HTERT RPE-1 (cell line): Measurements from ENCODE around the gene MSI2.

Source experiments
- in situ Hi-C: fragments of 300-500 bp; cut with MboI; formaldehyde crosslinking; loops from 4 replicates; pipeline ENCODE4 v1.14.3; 2020; ENCODE audit warnings: low sequenced_read_pairs

The MSI2 gene

DNA sequence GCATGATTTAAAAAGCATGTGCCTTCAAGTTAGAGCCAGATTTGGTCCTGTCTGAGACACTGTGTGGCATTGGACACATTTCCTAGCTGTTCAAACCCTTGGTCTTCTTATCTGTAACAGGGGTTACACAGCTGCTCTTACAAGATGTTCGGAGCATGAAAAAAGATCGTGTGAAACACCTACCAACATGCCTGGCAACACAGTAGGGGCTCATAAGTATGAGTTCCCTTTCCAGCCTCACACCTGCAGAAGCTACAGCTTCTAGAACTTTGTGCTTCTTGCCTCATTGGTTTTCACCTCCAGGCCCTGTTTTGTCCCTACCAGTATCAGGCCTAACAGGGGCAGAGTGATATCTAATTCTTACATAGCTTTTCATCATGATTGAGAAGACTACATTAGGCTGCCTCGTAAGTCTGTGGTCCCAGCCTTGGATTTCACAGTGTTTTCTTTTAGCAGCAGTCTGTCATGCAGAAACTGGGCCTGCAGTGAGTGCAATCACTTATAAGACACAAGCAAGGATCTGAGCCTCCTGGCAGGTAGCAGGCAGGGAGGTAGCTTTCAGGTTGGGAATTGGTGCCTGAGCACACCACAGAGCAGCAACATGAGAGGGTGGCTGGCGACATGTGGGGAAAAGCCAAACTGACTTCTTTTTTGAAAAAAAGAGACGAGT lies 410.0 kb downstream of the MSI2 start:
- in situ Hi-C loops: no loop called here

DNA sequence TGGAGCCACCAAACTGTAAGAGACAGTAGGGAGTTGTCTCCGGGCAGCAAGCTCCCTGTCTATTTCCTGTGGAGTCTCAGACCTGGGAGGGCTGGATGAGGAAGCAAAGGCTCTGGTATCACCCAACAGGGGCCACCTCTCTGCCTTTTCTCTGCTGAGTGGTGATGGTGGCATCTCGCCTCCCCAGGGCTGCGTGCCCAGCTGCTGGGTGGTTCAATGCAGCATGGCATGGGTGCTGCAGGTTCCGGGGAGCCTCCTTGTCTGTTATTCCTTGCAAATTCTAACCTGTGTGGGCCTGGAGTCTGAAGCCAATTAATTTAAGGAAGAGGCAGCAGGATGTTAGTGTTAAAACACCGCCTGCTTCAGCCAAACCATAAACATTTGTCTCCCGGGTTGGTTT lies 410.6 kb downstream of the MSI2 start:
- in situ Hi-C loops: no loop called here

DNA sequence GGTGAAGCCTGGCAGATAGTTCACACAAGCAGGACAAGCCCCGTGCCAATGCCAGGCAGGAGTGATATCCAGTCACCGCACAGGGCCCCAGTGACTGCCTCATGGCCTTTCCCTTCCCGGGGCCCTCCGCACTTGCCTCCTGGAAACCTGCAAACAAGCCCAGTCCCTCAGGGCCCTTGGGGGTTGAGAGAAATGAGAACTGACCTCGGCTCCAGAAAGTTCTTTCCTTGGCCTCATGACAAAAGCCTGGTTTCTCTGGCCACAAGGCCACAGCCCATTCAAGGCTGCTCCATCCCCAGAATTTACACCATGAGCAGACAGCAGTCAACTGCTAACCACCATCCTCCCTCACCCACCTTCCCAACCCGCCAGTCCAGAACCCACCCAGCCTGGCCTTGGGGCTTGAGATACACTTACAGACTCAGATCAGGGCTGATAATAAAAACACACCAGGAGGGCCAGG lies 411.2 kb downstream of the MSI2 start:
- in situ Hi-C loops: no loop called here

DNA sequence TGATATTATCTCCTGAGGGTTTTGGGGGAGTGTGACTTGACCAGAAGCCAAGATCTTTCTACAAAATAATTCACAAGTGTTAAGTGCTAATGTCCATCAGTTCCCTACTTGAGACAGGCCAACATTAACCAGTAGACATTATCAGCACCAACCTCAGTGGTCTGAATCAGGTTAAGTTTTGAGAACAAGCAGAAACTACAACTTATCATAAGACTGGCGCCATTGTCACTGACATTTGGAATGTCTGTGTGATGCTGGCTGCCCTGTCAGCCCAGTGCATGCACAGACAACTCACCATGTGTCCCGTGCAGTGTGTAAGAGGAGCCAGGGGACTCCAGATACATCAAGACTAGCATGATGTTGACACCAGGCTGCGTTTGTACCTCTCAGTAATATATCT lies 412.0 kb downstream of the MSI2 start:
- in situ Hi-C loops: no loop called here

DNA sequence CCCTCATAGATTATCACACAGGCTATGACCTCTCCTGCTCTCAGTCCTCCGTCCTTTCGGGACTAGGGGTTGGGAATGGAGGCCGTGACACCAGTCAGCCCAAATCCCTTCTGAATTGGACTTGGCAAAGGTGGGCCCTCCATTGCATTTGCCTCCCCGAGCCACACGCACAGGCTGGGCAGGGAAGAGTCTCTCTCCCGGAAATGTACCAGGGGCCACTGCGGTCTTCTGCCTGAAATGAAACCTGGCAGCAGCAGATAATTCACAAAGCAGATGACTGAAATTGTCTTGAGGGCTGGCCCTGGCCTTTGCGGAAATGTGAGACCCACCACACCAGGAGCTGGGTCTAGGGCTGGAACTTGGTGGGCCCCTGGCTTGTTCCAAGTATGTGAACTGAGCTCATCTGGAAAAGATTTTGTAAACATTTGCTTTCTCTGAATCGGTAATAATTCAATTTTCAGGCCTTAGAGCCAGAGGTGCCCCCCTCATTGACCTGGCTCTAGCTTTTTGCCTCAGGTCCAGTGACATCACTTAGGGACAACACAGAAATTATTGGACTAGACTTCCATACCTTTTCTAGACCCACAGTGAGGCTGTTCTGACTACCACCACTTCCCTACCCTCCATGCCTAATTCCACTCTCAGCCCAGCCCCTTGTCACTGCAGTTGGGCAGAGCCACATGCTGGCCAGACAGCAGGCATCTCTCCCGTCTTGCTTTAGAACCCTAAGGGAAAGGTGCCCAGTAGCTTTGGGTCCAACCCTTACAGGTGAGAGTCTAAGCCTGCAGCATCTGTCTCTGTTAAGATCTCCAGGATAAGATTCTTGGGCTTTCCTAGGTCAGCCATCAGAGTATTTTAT lies 413.6 kb downstream of the MSI2 start:
- in situ Hi-C loops: no loop called here

DNA sequence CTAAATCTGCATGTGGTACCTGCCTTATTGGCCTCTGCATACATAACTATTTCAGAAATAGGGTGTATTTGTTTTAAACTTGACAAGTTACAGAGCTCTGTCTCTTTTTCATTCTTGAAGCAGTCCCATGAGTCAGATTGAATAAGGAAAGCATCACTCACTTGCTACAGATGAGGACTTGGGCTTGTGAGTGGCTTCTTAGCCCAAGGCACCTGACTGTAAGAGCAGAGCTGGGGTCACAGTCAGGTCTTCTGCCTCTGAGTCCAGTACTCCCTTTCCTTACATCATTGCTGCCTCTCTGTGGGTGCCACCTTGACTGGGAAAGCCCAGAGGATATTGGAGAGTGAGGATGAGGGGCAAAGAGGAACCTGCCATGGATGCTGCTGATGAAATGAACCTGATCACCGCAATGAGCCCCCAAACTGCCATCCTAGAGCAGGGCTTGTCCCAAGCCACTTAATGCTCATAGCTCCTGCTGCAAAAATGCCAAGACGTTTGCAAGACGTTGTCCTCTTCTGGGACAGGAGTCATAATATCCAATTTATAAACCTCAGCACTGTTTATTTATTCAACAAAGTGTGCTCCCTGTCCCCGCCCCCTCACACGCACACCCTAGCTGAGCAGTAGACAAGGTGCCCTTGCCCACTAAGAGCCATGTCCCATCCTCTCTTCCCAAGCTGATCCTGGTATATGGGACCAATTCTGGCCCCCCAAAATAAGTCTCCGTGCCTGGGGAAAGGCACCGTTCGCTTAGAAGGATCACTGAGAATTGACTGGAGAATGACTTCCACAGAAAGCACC lies 414.6 kb downstream of the MSI2 start:
- in situ Hi-C loops: no loop called here

DNA sequence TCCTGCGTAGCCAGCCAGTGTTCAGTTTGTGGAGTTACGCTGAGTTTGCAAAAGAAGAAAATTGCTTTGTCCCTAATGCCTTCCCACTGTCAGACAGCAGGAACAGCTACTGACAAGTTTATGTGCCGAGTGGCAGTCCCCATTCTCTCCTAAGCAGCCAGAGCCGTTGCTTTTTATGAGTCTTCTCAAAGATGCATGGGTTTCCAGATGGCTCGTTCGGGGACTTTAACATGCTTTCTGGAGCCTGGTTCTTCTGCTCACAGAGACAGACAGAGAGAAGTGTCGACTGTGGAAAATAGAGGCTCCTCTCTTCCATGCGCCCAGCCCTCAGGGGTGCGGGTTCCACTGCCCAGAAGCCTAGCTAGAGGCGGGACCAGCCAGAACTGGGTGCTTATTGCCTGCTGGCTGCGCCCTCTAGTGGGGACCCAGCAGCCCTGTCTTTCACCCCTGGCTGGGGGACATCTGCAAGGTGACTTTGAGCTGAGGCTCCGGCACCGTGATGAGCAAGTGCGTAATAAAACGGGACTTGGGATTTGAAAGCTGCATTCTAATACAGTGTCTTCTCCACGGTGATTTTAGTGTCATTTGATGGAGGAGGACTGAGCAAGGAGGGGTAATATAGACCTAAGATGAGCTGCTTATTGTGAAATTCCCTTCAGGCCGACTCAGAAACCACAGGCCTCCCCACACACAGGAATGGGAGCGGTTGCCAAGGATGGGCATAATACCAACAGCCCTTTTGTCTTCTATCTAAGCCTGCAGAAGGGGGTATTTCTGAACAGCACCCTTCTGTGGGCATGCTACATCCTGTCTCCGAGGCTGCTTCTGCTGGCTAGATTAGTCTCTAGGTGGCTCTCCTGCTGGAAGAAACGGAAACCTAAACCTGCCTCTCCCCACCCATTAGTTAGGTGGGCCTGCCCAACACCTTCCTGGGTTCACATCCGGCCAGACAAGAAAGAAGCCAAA lies 415.6 kb downstream of the MSI2 start:
- in situ Hi-C loops: no loop called here

DNA sequence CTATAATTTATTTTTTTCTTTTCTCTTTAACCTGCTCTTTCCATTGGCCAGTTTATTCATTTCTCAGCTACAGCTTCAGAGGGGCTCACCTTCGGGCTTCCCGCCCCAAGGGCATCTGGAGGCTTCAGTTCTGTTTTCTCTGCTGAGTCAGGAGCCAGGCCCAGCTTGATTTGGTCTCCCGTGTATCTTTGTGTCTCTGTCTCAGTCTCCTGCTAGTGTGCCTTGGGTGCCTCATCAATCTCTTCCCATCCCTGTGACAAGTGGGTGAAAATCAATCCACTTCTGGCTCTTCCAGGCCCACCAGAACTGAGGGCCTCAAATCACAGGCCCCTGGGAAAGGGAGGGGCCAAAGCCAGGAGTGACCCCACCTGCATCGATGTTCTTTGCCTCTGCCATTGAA lies 416.6 kb downstream of the MSI2 start:
- in situ Hi-C loops: no loop called here

DNA sequence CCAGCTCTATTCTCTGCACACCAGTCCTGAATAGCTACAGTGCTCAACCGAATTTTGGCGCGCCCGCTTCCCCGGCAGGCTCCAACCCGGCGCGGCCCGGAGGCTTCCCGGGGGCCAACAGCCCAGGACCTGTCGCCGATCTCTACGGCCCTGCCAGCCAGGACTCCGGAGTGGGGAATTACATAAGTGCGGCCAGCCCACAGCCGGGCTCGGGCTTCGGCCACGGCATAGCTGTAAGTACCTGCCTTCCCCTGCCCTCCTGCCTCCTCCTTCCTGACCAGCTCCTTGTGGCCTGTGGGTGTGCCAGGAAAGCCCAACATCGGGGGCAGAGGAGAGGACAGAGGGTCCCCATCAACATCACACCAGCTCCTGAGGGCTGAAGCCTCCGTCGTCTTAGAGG lies 418.6 kb downstream of the MSI2 start:
- in situ Hi-C loops: no loop called here

DNA sequence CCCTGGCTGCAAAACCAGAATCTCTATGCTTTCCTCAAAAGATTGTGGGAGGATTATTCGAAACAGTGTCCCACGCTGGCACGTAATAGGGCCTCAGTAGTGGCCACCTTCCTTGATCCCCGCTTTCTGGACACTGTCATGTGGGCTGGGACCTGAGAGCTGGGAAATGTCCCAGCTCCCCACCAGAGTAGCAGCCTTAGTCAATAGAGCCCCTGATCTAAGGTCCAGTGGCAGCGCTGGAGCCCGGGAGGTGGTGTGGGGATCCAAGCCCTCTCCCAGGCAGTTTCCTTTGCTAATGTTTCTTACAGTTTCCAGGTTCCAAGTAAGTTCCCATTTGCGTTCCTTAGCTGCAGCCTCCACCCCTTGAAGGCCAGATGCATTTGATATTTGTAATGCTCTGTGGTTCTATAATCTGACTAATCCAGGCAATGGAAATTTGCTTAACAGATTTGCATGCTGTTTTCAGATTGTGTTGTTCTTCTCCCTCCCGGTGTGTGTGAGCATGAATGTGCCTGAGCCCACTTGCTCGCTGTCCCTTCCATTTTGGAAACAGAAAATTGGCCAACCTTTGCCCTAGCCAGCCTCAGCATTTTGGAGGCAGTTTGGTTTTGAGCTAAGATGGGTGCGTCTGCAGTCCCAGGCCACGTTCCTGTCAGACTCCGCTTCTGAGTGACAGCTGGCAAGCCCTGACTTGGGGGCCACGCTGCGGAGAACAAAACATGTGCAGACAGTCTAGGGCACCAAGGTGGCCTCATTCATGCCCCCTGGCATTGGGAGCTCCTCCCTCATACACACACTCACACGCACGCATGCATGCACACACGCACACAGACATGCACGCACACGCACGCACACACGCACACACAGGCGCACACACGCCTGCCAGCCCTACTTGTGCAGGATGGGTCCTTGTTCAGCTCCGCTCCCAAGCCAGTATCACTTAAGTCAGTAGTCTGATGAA lies 419.4 kb downstream of the MSI2 start:
- in situ Hi-C loops: no loop called here

DNA sequence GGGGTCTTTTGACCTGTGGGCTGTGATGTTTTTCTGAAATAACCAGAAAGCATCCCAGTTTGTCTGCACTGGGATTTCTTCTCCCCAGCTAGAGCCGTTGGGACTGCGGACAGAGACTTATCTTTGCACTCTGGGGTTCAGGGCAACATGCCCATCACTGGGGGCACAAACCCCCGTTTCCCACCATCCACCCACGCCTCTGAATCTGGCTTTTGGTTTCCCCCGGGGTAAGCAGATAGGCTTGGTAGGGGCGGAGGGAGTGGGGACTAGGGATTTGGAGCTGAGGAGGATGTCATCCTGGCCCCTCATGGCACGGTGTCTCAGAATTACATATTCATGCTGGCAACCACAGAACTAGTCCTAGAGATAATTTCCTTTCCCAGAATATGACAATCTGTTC lies 420.2 kb downstream of the MSI2 start:
- in situ Hi-C loops: no loop called here

DNA sequence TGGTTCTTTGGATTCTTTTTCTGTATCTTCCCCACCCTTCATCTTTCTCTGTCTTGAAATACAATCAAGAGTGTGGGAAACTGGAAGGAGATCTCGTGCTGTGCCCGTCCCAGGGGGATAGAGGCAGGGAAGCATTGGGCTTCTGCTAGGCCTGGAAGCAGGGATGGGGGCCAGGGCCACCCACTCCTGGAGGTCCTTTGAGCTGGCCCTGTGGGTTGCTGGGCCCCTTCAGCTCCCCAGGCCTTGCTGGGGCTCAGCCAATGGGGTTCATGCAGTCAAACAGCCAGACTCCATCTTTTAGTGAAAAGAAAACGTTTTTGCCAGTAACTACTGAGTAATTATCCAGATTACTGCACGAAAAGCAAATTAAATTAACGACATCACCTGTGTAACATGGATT lies 421.0 kb downstream of the MSI2 start:
- in situ Hi-C loops: no loop called here

DNA sequence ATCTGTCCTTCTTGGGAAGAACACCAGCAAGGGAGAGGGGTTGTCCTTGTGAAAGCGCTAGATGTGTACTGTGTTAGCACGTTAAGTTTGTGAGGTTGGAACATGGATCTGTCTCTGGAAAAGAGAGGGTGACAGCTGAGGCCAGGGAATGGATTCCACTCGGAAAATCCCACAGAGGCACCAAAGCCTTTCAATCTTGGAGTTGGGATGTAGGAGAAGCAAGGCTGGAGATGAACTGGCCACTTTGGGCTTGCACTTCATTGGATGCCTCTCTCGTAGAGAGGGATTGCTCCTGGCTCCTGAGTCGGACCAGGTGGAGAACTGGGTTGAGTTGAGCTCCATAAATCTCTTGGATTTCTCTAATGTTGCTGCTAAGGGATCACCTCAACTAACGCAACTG lies 421.5 kb downstream of the MSI2 start:
- in situ Hi-C loops: no loop called here

DNA sequence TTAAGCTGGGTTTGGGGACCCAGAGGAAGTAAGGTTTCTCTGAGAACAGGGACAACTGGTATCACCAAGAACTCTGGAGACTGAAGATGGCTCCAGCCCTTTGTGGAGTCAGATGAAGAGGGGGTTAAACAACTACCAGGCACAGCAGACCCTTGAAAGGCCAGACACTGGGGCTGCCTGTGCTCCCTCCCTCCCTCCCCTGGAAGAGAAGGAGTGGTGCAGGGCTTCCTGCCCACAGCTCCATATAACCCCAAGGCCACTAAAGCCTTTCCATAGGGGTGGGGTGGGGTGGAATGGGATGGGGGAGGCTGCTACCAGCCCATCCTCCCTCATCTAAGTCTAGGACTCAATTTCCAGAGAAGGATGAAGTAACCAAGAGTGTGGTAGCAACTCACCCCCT lies 422.1 kb downstream of the MSI2 start:
- in situ Hi-C loops: no loop called here

DNA sequence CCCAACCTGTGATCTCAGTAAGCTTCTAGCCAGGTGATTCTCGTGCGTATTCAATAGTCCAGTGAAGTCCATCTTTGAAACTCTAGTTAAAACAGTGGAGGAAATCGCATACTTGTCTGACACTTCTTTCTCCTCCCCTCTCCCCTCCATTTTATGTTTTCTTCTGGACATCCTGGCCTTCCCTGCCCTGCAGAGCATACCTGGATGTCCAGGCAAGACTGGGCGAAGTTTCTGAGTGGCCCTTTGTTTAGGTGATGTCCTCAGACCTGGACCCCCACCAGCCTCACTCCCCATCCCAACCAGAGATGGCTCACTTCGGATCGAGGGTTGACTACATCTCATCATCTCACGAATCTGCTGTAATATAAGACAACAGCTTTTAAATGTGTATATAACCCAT lies 423.0 kb downstream of the MSI2 start:
- in situ Hi-C loops: no loop called here

DNA sequence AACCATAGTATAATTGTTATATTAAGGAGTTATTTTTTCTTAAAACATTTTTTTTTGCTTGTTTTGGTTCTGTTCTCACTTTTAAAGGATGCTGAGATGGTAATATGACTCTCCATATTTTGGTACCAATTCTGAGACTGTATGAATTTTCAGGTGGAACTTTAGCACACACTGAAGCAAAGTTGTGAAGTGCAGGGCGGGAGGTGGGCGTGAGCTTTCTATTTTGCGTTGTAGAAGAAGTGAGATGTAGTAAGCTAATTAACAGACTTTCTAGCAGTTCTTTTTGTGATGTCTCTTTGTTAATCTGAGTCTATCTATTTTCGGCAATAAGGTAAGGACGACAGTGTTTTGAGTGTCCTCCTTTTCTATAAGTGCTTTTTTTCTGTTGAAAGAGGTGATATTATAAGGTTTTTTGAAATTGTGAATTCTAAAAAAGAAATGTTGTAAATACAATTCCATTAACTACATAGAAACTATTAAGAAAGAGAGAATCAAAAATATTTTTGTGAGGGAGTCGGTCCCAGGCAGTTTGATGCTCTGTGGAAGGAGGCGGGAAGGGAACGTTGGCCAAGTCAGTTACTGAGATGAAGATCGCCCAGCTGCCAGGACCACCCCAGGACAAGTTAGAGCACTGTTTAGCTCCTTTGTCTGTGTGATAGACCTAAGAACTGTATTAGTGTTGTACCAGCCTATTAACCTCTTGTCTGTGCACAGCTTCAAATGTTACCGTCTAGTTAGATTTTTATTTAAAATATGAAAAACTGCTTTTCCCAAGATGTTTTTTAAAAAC lies 423.8 kb downstream of the MSI2 start:
- in situ Hi-C loops: no loop called here

DNA sequence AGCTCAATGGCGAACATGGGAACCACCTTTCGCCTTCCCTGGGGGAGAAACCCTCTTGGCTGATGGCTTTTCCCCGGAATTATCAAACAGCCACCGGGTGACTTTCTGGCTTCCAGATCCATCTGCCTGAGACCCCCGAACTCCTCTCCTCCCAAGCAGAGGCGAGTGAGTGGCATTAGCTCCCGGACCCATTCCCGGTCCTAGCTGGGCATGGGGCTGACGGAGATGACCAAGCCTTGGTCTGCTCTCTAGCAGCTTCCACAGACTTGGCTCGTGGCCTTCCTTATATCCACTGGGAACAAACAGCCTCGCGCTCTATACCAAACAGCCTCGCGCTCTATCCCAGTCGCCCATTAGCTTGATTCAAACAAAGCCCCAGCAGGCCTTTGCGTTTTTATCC lies 426.4 kb downstream of the MSI2 start:
- in situ Hi-C loops: no loop called here

DNA sequence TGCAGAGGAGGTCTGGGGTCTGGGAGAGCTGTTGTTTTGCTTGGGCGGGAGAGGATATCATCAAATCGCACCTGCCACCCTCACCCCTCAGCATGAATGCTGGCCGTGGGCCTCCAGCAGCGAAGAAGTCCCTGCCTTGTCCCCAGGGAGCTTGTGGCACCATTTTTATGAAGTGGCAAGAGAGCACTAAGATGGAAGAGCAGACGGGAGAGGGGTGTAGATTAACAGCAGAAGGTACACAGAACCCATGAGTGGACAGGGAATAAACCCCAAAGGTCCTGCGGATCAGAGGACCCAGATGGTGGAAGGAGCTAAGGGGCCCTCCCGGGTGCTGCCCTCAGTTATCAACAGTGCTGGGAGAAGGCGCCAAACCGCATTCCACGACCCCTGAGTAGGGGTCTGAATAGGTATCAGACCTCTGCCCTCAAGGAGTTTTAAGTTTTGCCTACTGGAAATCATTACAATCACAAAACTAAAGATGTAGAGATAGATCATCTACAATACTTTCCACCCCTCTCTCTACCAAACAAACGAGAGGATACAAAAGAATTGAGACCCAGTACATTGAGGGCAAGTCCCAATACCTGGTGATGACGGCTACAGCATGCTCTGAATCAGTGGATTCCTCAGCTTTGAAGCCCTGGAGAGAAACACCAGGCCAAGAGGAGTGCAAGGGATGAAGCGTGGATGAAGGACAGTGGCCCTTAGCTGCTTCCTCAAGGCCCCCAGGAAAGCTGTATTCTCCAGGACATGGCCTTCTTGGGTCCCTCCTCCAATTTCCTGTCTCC lies 428.6 kb downstream of the MSI2 start:
- in situ Hi-C loops: no loop called here
